ENCODE data around the gene RPS5. TPM values are rescaled to one million over a fixed set of nuclear protein-coding genes. Genes with fewer than 3 reads are reported as not detected.

Gene RPS5
- total RNA-seq, 4 donors from 2014 or later, result 1,292 to 2,917 (median 1,952) TPM

DNA sequence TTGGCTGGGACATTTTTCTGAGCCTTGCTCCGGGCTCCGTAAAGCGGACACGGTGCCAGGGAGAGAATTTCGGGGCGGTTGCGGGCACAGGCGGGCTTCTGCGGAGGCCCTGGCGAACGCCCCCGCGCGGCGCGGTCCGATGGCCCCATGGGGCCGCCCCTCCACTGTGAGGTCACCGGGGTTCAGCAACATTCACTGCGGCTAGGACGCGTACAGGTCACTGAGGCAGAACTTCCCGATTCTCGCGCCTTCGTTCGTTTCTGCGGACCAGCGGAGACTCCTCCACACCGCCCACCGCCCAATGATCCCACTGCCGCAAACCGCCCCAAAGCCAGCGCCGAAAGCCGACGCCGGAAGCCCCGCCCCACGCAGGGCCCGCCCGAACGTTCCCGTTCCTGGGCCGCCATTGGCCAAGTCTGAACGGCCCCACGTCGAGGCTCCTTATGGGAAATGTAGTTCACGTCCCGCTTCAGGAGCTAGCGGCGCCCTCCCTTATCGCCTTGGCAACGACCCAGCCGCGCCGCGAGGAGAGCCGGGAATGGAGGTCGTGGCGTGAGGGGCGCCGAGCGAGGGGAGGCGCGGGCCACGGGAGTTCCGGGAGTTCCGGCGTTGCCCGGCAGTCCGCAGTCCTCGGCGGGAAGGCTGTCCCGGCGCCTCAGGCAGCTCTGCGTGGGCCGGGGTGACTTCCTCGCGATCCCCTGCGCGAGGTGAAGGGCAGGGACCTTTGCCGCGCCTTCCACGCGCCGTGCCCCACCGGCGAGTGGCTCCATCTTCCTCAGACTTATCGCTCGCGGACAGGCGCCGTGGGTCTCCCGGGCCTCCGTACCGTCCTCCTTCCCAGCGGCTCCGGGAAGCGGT lies 21.3 kb downstream of the RPS5 start, which contains the start of gene ZNF584:
ZNF584 (plus strand) TSS at position 498 of the 858 bp plus-strand sequence. CDS start 499 bp downstream, outside the sequence.
- H3K36me3 ChIP-seq, result peaks cover 0 to 15% (median 0%) of the 10 kb centered on the region in 3 donors
- peak; percentile 67 for DNase-seq
- WGBS, 2 donors, result 0% methylated on average over 12 of the region's 100 CpGs; no CpG with 5 or more reads in 1 of the 2 donors
- H3K9me3 ChIP-seq, result no peaks in the 10 kb centered on the region
- peaks cover 14 to 30% (median 21%) of the 10 kb centered on the region in 3 donors for H3K4me1 ChIP-seq
- no peaks in the 10 kb centered on the region for H3K27me3 ChIP-seq
- intact Hi-C loops (cut with DNase I), result no loop called here
- TF ChIP-seq POLR2A (IDR thresholded peaks at IDR 0.05), result peak in 3 of 4 donors; percentile 63 to 89 (median 88)
- TF ChIP-seq, protein P1, sequence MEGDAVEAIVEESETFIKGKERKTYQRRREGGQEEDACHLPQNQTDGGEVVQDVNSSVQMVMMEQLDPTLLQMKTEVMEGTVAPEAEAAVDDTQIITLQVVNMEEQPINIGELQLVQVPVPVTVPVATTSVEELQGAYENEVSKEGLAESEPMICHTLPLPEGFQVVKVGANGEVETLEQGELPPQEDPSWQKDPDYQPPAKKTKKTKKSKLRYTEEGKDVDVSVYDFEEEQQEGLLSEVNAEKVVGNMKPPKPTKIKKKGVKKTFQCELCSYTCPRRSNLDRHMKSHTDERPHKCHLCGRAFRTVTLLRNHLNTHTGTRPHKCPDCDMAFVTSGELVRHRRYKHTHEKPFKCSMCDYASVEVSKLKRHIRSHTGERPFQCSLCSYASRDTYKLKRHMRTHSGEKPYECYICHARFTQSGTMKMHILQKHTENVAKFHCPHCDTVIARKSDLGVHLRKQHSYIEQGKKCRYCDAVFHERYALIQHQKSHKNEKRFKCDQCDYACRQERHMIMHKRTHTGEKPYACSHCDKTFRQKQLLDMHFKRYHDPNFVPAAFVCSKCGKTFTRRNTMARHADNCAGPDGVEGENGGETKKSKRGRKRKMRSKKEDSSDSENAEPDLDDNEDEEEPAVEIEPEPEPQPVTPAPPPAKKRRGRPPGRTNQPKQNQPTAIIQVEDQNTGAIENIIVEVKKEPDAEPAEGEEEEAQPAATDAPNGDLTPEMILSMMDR (IDR thresholded peaks at IDR 0.05), result peak in 1 of 6 experiments; percentile 6
- peak within 1 kb of the TSS; percentile 91 to 96 (median 93) for H3K27ac ChIP-seq
- H3K4me3 ChIP-seq, result peak within 1 kb of the TSS; percentile 86 to 100 (median 97)

DNA sequence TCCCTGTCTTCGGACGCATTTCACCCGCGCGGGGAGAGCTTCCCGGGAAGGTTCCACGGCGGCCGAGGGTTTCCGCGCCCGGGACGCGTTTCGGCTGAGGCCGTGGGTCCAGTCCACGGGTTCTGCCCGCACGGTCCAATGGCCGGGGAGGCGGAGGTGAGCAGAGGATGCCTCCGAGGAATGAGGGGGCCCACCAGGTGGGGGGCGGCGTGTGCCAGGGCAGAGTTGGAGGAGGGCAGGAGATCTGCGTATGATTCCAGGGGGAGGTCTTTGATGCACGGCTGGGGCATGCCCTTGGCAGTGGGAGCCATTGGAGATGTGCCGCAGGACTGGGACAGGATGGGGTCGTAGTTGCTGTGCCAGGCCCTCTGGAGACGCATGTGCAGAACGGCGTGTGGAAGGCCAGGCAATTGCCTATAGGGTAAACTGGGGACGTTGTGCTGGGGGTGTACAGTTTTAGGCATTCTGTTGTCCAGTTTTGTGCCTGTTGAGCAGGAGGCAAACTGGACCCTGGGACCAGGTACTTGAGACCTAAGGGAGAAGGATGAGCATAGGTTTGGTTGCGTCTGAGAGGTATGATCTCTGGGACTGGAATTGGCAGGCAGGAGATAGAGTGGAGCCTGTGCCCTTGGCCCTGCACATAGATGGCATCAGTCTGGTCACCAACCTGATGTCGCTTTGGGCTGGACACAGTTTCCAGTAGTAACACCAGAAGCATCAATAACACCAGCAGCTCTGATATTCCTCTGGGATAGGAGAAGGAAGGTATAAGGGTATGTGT lies 22.1 kb downstream of the RPS5 start:
- no peaks in the 10 kb centered on the region for H3K27me3 ChIP-seq
- WGBS, 2 donors, result 12 to 13% methylated on average over 6 to 8 of the region's 34 CpGs
- no peak for TF ChIP-seq POLR2A (IDR thresholded peaks at IDR 0.05)
- TF ChIP-seq, protein P1 (IDR thresholded peaks at IDR 0.05), result no peak
- intact Hi-C loops (cut with DNase I), result no loop called here
- H3K4me3 ChIP-seq, result peak overlapping the region; percentile 86 to 100 (median 97)
- peaks cover 0 to 22% (median 0%) of the 10 kb centered on the region in 3 donors for H3K36me3 ChIP-seq
- no peaks in the 10 kb centered on the region for H3K9me3 ChIP-seq
- peaks cover 14 to 30% (median 21%) of the 10 kb centered on the region in 3 donors for H3K4me1 ChIP-seq
- peak overlapping the region; percentile 91 to 96 (median 93) for H3K27ac ChIP-seq
- DNase-seq, result no peak

DNA sequence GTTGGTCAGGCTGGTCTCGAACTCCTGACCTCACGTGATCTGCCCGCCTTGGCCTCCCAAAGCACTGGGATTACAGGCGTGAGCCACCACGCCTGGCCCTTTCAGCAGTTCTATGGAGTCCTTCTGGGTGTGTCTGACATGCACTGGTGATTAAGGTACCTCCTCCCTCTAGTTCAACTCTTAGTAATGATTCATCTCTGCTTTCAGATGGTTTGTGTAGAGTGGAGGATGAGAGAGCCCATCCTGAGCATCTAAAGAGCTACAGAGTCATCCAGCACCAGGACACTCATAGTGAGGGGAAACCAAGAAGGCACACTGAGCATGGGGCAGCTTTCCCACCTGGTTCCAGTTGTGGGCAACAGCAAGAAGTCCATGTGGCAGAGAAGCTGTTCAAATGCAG lies 29.5 kb downstream of the RPS5 start:
- peaks cover 0 to 18% (median 12%) of the 10 kb centered on the region in 3 donors for H3K9me3 ChIP-seq
- 93 to 94% methylated on average over 5 of the region's 5 CpGs for WGBS, 2 donors
- H3K4me1 ChIP-seq, result no peaks in the 10 kb centered on the region
- no peak overlapping the region for H3K27ac ChIP-seq
- no peak overlapping the region for H3K4me3 ChIP-seq
- no peaks in the 10 kb centered on the region for H3K27me3 ChIP-seq
- intact Hi-C loops (cut with DNase I), result no loop called here
- no peak for DNase-seq
- peaks cover 28 to 88% (median 35%) of the 10 kb centered on the region in 3 donors for H3K36me3 ChIP-seq
- TF ChIP-seq, protein P1 (IDR thresholded peaks at IDR 0.05), result no peak
- TF ChIP-seq POLR2A (IDR thresholded peaks at IDR 0.05), result no peak

DNA sequence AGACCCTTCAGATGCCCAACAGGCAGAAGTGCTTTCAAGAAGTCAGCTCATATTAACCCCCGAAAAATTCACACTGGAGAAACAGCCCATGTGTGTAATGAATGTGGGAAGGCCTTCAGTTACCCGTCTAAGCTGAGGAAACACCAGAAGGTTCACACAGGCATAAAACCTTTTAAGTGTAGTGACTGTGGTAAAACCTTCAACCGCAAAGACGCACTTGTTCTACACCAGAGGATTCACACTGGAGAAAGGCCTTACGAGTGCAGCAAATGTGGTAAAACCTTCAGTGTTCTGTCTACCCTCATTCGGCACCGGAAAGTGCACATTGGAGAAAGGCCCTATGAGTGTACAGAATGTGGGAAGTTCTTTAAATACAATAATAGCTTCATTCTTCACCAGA lies 30.0 kb downstream of the RPS5 start:
- Histone ChIP-seq H3K9me3 (peaks cover 0 to 18% (median 12%) of the 10 kb centered on the region in 3 donors), H3K36me3 (peaks cover 28 to 88% (median 35%) of the 10 kb centered on the region in 3 donors), H3K4me3 (no peak overlapping the region), H3K27ac (no peak overlapping the region), H3K4me1 (no peaks in the 10 kb centered on the region), H3K27me3 (no peaks in the 10 kb centered on the region)
- intact Hi-C loops (cut with DNase I), result no loop called here
- WGBS, 2 donors, result 95 to 99% methylated on average over 7 of the region's 7 CpGs
- TF ChIP-seq, protein P1 (IDR thresholded peaks at IDR 0.05), result no peak
- TF ChIP-seq POLR2A (IDR thresholded peaks at IDR 0.05), result no peak
- no peak for DNase-seq
